Osteoblast (primary cell): ENCODE measurements around the gene RASA4B. TPM values are rescaled to one million over a fixed set of nuclear protein-coding genes. Genes with fewer than 3 reads are reported as not detected.

ENCODE experiments used
- DNase-seq: peaks from one replicate; pipeline ENCODE4 v3.0.0; 2011; ENCODE audit warnings: low spot score, mixed read lengths; ENCODE audit not compliant: insufficient read length; ENCODE audit errors: missing footprints
- H2AFZ ChIP-seq: 2 replicates; pipeline ENCODE4 v1.6.0; 2011; ENCODE audit warnings: mild to moderate bottlenecking, low read length
- H3K27ac ChIP-seq: 2 replicates; pipeline ENCODE4 v1.5.1; 2011; ENCODE audit warnings: mild to moderate bottlenecking, low read depth, low read length, moderate library complexity
- H3K27me3 ChIP-seq: 2 replicates; pipeline ENCODE4 v1.6.0; 2012; ENCODE audit warnings: mild to moderate bottlenecking, control low read depth, inconsistent platforms, low read length, moderate library complexity; ENCODE audit not compliant: insufficient read depth
- H3K36me3 ChIP-seq: 2 replicates; pipeline ENCODE4 v1.5.1; 2011; ENCODE audit warnings: mild to moderate bottlenecking, low read length, control low read depth, moderate library complexity; ENCODE audit not compliant: insufficient read depth
- H3K4me1 ChIP-seq: 2 replicates; pipeline ENCODE4 v1.5.1; 2011; ENCODE audit warnings: mild to moderate bottlenecking, low read length, control low read depth, moderate library complexity; ENCODE audit not compliant: insufficient read depth
- H3K4me2 ChIP-seq: 2 replicates; pipeline ENCODE4 v1.6.0; 2011; ENCODE audit warnings: mild to moderate bottlenecking, low read length; ENCODE audit not compliant: insufficient read depth
- H3K4me3 ChIP-seq: fragments of 200-600 bp; sonication (generic); 3 replicates; pipeline ENCODE4 v1.5.1; 2012; ENCODE audit warnings: mild to moderate bottlenecking, low read length, inconsistent platforms; ENCODE audit not compliant: insufficient read depth
- H3K79me2 ChIP-seq: 2 replicates; pipeline ENCODE4 v1.6.0; 2012; ENCODE audit warnings: mild to moderate bottlenecking, low read length, control low read depth, inconsistent platforms; ENCODE audit not compliant: insufficient read depth
- H3K9me3 ChIP-seq: 2 replicates; pipeline ENCODE4 v1.5.1; 2011; ENCODE audit warnings: low read depth, low read length, control low read depth
- H4K20me1 ChIP-seq: 2 replicates; pipeline ENCODE4 v1.6.0; 2012; ENCODE audit warnings: mild to moderate bottlenecking, low read length, control low read depth; ENCODE audit not compliant: insufficient read depth
- CTCF ChIP-seq: IDR thresholded peaks from 2 replicates; pipeline ENCODE4 v1.5.1; 2011; ENCODE audit warnings: mild to moderate bottlenecking, low read depth, low read length, moderate library complexity; ENCODE audit errors: extremely low read depth
- total RNA-seq: library from RNA; depleted of rRNA; stranded (reverse); fragments of >200 nt; gene quantifications from 2 replicates; pipeline ENCODE4 v1.2.3, GENCODE V29; 2012

Gene RASA4B
- total RNA-seq, 1 donor: 3.3 TPM

GRCh38 chr7:102449136-102449535, 68.4 kb downstream of the RASA4B start:
- no peaks in the 10 kb centered on the region for H3K9me3 ChIP-seq
- no peak overlapping the region for H2AFZ ChIP-seq
- H3K4me2 ChIP-seq: no peak overlapping the region
- no peaks in the 10 kb centered on the region for H3K79me2 ChIP-seq
- peaks cover 5% of the 10 kb centered on the region for H4K20me1 ChIP-seq
- no peak for DNase-seq
- H3K27ac ChIP-seq: no peak overlapping the region
- peaks cover 17% of the 10 kb centered on the region for H3K36me3 ChIP-seq
- peaks cover 8% of the 10 kb centered on the region for H3K4me1 ChIP-seq
- H3K27me3 ChIP-seq: no peaks in the 10 kb centered on the region
- H3K4me3 ChIP-seq: no peak overlapping the region
- TF ChIP-seq CTCF: no peak

- Histone ChIP-seq H3K27me3 (no peaks in the 10 kb centered on the region), H3K79me2 (no peaks in the 10 kb centered on the region), H4K20me1 (peaks cover 5% of the 10 kb centered on the region), H2AFZ (no peak overlapping the region), H3K4me3 (no peak overlapping the region), H3K9me3 (no peaks in the 10 kb centered on the region), H3K4me2 (no peak overlapping the region), H3K36me3 (peaks cover 17% of the 10 kb centered on the region), H3K27ac (no peak overlapping the region), H3K4me1 (peaks cover 8% of the 10 kb centered on the region)
- peak; percentile 75 for DNase-seq
- no peak for TF ChIP-seq CTCF
Measured at GRCh38 chr7:102447311-102447710, 70.3 kb downstream of the RASA4B start.

GRCh38 chr7:102446387-102447156, 71.0 kb downstream of the RASA4B start:
- H3K4me3 ChIP-seq: no peak overlapping the region
- H2AFZ ChIP-seq: no peak overlapping the region
- H3K36me3 ChIP-seq: peaks cover 19% of the 10 kb centered on the region
- H4K20me1 ChIP-seq: peaks cover 5% of the 10 kb centered on the region
- H3K4me1 ChIP-seq: peaks cover 5% of the 10 kb centered on the region
- no peaks in the 10 kb centered on the region for H3K27me3 ChIP-seq
- H3K27ac ChIP-seq: no peak overlapping the region
- no peaks in the 10 kb centered on the region for H3K79me2 ChIP-seq
- DNase-seq: peak; percentile 27
- no peak for TF ChIP-seq CTCF
- H3K9me3 ChIP-seq: no peaks in the 10 kb centered on the region
- H3K4me2 ChIP-seq: no peak overlapping the region

- Histone ChIP-seq H3K79me2 (no peaks in the 10 kb centered on the region), H4K20me1 (peaks cover 5% of the 10 kb centered on the region), H3K27me3 (no peaks in the 10 kb centered on the region), H3K4me2 (no peak overlapping the region), H3K4me3 (no peak overlapping the region), H3K4me1 (no peaks in the 10 kb centered on the region), H3K9me3 (no peaks in the 10 kb centered on the region), H2AFZ (no peak overlapping the region), H3K27ac (no peak overlapping the region), H3K36me3 (peaks cover 21% of the 10 kb centered on the region)
- no peak for DNase-seq
- TF ChIP-seq CTCF: no peak
Measured at GRCh38 chr7:102445674-102446071, 71.9 kb downstream of the RASA4B start.
